Ascending aorta (tissue), 2 donors: ENCODE results near the gene ARRB1. TPM values are rescaled to one million over a fixed set of nuclear protein-coding genes. Genes with fewer than 3 reads are reported as not detected.

Experiments used
- DNase-seq, 2 donors: peaks; one replicate each; pipeline ENCODE4 v3.0.0-alpha.2; 2019; ENCODE audit warnings: low spot score in 2 of 2
- H3K27ac ChIP-seq, 2 donors: fragments of 200-600 bp; sonication (generic); one replicate each; pipeline ENCODE4 v1.5.1; 2016 to 2017; ENCODE audit warnings: mild to moderate bottlenecking in 1 of 2
- H3K27me3 ChIP-seq: fragments of 200-600 bp; sonication (generic); one replicate; pipeline ENCODE4 v1.5.1; 2017
- H3K36me3 ChIP-seq, 2 donors: fragments of 200-600 bp; sonication (generic); one replicate each; pipeline ENCODE4 v1.5.1; 2016
- H3K4me1 ChIP-seq, 2 donors: fragments of 200-600 bp; sonication (generic); one replicate each; pipeline ENCODE4 v1.5.1; 2016 to 2017; ENCODE audit warnings: mild to moderate bottlenecking in 1 of 2
- H3K4me3 ChIP-seq, 2 donors: fragments of 200-600 bp; sonication (generic); one replicate each; pipeline ENCODE4 v1.5.1; 2016 to 2017; ENCODE audit warnings: mild to moderate bottlenecking in 1 of 2
- H3K9me3 ChIP-seq, 2 donors: fragments of 200-600 bp; sonication (generic); one replicate each; pipeline ENCODE4 v1.5.1; 2016
- intact Hi-C: fragments of 100-400 bp; cut with DNase I; formaldehyde crosslinking; loops from one replicate; pipeline ENCODE4 v1.15.1; 2023
- total RNA-seq: library from RNA; depleted of rRNA; stranded (reverse); fragments of >200 nt; gene quantifications from one replicate; pipeline ENCODE4 v1.1.0, GENCODE V29; 2016
- TF ChIP-seq, protein P1 (sequence below), 3 experiments: fragments of 200-600 bp in 2 of 3; fragments of 450-650 bp in 1 of 3; sonication (generic) in 2 of 3; IDR thresholded peaks; one replicate each; pipeline ENCODE4 v1.5.1; 2016 to 2019; ENCODE audit warnings: antibody characterized with exemption in 3 of 3, mild to moderate bottlenecking in 1 of 3, moderate library complexity in 1 of 3

The ARRB1 gene
- total RNA-seq, 1 donor from 2014 or later, result 78.2 TPM

DNA sequence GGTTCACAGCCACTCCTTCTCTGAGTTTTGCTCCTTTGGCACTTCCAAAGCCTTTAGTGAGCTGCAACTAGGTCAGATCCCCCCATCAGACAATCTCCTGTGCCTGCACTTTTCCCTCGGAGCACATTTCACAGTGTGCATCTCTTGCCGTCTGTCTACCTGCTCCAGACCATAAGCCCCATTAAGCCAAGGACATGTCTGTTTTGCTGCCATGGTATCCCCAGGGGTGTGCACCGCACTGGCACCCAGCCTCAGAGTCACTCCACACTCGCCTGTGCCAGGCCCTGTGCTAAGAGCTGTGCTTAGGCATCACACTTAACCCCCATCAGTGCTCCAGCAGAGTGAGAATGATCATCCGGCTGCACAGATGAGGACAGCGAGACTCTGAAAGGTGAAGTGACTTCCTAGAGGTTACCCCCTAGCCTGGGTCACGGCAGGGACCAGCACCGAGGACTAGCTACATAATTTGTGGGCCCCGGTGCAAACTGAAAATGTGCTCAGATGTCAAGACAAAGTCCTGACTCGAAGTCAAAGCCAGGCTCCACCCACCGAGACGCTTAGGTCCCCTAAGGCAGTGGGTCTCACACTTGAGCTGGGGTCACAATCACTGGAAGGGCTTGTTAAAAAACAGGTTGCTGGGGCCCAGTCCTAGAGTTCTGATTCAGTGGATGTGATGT is 33.9 kb downstream of the ARRB1 start:
- Histone ChIP-seq H3K36me3 (no peaks in the 10 kb centered on the region), H3K9me3 (no peaks in the 10 kb centered on the region), H3K27ac (no peak overlapping the region), H3K27me3 (no peaks in the 10 kb centered on the region), H3K4me1 (no peaks in the 10 kb centered on the region), H3K4me3 (no peak overlapping the region)
- TF ChIP-seq, protein P1, sequence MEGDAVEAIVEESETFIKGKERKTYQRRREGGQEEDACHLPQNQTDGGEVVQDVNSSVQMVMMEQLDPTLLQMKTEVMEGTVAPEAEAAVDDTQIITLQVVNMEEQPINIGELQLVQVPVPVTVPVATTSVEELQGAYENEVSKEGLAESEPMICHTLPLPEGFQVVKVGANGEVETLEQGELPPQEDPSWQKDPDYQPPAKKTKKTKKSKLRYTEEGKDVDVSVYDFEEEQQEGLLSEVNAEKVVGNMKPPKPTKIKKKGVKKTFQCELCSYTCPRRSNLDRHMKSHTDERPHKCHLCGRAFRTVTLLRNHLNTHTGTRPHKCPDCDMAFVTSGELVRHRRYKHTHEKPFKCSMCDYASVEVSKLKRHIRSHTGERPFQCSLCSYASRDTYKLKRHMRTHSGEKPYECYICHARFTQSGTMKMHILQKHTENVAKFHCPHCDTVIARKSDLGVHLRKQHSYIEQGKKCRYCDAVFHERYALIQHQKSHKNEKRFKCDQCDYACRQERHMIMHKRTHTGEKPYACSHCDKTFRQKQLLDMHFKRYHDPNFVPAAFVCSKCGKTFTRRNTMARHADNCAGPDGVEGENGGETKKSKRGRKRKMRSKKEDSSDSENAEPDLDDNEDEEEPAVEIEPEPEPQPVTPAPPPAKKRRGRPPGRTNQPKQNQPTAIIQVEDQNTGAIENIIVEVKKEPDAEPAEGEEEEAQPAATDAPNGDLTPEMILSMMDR (IDR thresholded peaks at IDR 0.05), result no peak
- intact Hi-C loops, result no loop called here
- no peak for DNase-seq

DNA sequence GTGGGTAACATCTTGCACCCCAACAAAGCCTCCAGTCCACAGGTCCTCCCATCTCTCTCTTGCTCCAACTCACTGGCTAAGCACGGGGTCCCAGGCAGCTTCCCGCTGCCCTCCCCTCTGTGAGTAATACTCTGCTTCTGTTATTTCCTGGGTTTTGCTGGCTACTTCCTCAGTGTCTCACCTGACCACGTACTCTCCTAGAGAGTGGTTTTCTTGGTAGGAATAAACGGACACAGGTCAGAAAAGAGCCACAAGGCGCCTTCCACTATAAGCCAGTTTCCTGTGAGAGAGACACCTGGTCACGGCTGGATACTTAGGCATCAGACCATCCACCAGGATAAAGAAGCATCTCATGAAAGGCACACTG is 36.0 kb downstream of the ARRB1 start:
- Histone ChIP-seq H3K4me3 (no peak overlapping the region), H3K27me3 (no peaks in the 10 kb centered on the region), H3K27ac (no peak overlapping the region), H3K36me3 (no peaks in the 10 kb centered on the region), H3K9me3 (no peaks in the 10 kb centered on the region), H3K4me1 (no peaks in the 10 kb centered on the region)
- TF ChIP-seq, protein P1 (IDR thresholded peaks at IDR 0.05), result no peak
- DNase-seq, result no peak
- intact Hi-C loops, result no loop called here

DNA sequence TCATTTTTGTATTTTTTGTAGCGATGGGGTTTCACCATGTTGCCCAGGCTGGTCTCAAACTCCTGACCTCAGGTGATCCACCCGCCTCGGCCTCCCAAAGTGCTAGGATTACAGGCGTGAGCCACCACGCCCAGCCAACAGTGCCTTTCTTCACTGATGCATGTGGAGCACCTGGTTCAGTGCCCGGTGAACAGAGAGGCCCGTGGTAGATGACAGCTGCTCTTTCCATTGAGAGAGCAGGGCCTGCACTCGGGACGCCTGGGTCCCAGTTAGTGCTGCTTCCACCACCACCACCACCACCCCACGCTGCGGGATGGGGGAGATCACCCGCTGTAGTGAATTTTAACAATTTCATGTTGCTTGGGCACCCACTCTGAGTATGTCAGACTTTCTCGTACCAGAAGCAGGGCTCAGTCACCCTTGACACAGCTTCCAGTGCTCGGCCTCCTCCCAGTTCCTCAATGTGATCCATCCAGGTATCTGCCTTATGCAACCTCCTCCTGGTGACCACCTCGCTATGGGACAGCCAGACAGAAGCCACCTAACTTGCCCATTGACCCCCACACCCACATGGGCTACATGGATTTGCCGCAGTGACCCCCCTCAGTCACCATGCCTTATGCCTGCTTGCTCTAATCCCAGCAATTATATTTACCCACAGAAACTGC is 36.6 kb downstream of the ARRB1 start:
- Histone ChIP-seq H3K36me3 (no peaks in the 10 kb centered on the region), H3K27ac (no peak overlapping the region), H3K9me3 (no peaks in the 10 kb centered on the region), H3K4me1 (no peaks in the 10 kb centered on the region), H3K4me3 (no peak overlapping the region), H3K27me3 (no peaks in the 10 kb centered on the region)
- TF ChIP-seq, protein P1 (IDR thresholded peaks at IDR 0.05), result no peak
- no peak for DNase-seq
- intact Hi-C loops, result no loop called here

DNA sequence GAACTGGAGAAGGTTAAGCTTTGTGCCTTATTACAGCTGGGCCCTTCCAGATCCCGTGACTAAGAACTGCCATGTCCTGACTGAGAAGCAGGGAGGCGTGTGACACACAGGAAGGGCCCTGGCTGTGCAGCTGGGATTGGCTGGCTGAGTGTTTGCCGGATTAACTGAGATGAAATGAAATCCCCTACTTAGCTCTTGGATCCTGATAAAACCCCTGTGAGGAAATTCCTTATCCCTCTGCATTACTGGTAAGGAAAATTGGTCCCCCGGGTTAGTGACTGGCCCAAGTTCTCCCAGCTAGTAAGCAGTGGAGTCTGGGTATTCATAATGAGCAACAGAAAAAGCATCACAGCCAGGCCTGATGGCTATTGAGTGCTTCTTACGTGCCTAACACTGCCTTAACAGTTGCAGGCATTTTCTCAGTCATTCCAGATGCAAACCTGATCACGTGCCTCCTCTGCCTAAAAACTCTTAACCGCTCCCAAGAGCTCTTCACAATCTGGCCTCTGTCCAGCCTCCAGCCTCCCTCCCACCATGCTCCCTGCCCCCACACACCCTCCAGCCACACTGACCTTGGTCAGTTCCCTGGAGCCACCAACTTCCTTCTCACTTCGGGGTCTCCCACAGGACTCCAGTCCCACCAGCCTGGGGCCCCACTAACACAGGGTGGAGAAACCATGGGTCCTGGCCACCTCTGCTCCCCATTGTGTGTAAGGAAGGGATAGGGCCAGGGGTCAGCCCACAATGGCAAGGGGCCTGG is 37.8 kb downstream of the ARRB1 start:
- H3K36me3 ChIP-seq, result no peaks in the 10 kb centered on the region
- H3K27me3 ChIP-seq, result no peaks in the 10 kb centered on the region
- H3K4me1 ChIP-seq, result no peaks in the 10 kb centered on the region
- peak in 1 of 2 donors; percentile 81 for DNase-seq
- TF ChIP-seq, protein P1 (IDR thresholded peaks at IDR 0.05), result no peak
- no peaks in the 10 kb centered on the region for H3K9me3 ChIP-seq
- peak overlapping the region; percentile 70 to 81 for H3K27ac ChIP-seq
- H3K4me3 ChIP-seq, result no peak overlapping the region
- intact Hi-C loops, result no loop called here

DNA sequence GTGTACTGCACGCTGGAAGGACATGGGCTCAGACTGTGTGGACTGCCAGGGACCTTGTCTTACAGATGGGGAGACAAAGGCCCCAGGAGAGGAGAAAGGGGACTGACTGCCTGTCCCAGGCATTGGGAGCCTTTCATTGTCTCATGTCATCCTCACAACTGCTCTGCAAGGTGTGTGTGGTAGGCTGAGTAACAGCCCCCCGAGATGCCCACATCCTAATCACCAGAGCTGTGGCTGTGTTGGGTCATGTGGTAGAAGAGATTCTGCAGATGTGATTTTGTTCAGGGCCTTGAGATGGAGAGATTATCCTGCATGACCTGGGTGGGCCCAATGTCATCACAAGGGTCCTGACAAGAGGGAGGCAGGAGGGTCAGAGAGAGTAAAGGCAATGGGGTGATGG is 39.1 kb downstream of the ARRB1 start:
- TF ChIP-seq, protein P1 (IDR thresholded peaks at IDR 0.05), result no peak
- no peak for DNase-seq
- Histone ChIP-seq H3K4me3 (no peak overlapping the region), H3K4me1 (no peaks in the 10 kb centered on the region), H3K36me3 (no peaks in the 10 kb centered on the region), H3K27ac (peak overlapping the region; percentile 70 to 81), H3K9me3 (no peaks in the 10 kb centered on the region), H3K27me3 (no peaks in the 10 kb centered on the region)
- intact Hi-C loops, result no loop called here
